ENCODE results near the gene RFLNA.

DNA sequence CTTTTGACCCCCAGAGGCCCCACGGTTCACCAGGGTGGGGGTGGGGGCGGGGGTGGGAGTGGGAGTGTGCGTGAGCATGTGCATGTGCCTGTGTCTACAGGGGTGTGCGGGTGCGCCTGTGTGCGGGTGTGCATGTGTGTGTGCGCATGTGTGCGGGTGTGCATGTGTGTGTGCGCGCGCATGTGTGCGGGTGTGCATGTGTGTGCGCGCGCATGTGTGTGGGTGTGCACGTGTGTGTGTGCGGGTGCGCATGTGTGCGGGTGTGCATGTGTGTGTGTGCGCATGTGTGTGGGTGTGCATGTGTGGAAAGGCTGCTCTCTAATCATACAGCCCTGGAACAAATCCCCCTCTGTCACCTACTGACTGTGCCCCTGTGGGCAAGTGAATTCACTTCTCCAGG is 38.8 kb downstream of the RFLNA start:
- TF ChIP-seq, protein P1, sequence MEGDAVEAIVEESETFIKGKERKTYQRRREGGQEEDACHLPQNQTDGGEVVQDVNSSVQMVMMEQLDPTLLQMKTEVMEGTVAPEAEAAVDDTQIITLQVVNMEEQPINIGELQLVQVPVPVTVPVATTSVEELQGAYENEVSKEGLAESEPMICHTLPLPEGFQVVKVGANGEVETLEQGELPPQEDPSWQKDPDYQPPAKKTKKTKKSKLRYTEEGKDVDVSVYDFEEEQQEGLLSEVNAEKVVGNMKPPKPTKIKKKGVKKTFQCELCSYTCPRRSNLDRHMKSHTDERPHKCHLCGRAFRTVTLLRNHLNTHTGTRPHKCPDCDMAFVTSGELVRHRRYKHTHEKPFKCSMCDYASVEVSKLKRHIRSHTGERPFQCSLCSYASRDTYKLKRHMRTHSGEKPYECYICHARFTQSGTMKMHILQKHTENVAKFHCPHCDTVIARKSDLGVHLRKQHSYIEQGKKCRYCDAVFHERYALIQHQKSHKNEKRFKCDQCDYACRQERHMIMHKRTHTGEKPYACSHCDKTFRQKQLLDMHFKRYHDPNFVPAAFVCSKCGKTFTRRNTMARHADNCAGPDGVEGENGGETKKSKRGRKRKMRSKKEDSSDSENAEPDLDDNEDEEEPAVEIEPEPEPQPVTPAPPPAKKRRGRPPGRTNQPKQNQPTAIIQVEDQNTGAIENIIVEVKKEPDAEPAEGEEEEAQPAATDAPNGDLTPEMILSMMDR (IDR thresholded peaks at IDR 0.05) = no peak
- TF ChIP-seq POLR2A (IDR thresholded peaks at IDR 0.05) = no peak

Measured in uterus (tissue), 2 donors.